Frontal cortex (tissue), 4 donors: Measurements from ENCODE around the gene POU2F1. TPM values are rescaled to one million over a fixed set of nuclear protein-coding genes. Genes with fewer than 3 reads are reported as not detected.
"Not testable (repeated sequence)": the region's sequence is repeated elsewhere in the genome, so short reads cannot be mapped to it uniquely, and the experiment has no call there.

Source experiments
- DNase-seq, 2 donors: peaks; one replicate each; pipeline ENCODE4 v3.0.0; 2012; ENCODE audit warnings: low spot score in 2 of 2
- FAIRE-seq: peaks from 2 replicates; lab custom pipeline; 2012; peaks lifted over from hg19 to GRCh38; lab: Jason Lieb, UNC
- total RNA-seq: library from RNA; depleted of rRNA; stranded (reverse); fragments of >200 nt; gene quantifications from one replicate; pipeline ENCODE4 v1.2.3, GENCODE V29; 2014
- donor health status: control.
- donor health status: control.
- donor health status: control.

Gene POU2F1
- total RNA-seq, 1 donor from 2014 or later, result 19.2 TPM

GRCh38 chr1:167200749-167201148 lies 19.9 kb upstream of the POU2F1 start:
- no peak for DNase-seq
- no peak for FAIRE-seq

GRCh38 chr1:167202049-167202448 lies 18.6 kb upstream of the POU2F1 start:
- no peak for DNase-seq
- FAIRE-seq, result no peak

GRCh38 chr1:167205306-167206050 lies 15.2 kb upstream of the POU2F1 start:
- not testable (repeated sequence) for FAIRE-seq, DNase-seq

- no peak for DNase-seq
- FAIRE-seq, result no peak
Observed at GRCh38 chr1:167206166-167206835, 14.4 kb upstream of the POU2F1 start.

- FAIRE-seq (no peak), DNase-seq (no peak)
Observed at GRCh38 chr1:167207940-167208623, 12.6 kb upstream of the POU2F1 start.

GRCh38 chr1:167208624-167208976 lies 12.1 kb upstream of the POU2F1 start:
- FAIRE-seq, result no peak
- DNase-seq, result no peak

GRCh38 chr1:167209044-167209443 lies 11.6 kb upstream of the POU2F1 start:
- DNase-seq (no peak), FAIRE-seq (no peak)

GRCh38 chr1:167210966-167211674 lies 9.6 kb upstream of the POU2F1 start:
- DNase-seq (no peak), FAIRE-seq (no peak)

GRCh38 chr1:167212025-167212424 lies 8.7 kb upstream of the POU2F1 start:
- FAIRE-seq (no peak), DNase-seq (no peak)

GRCh38 chr1:167216809-167217208 lies 3.9 kb upstream of the POU2F1 start:
- no peak for DNase-seq
- no peak for FAIRE-seq

- no peak for FAIRE-seq
- DNase-seq, result no peak
Observed at GRCh38 chr1:167219194-167219593, 1.5 kb upstream of the POU2F1 start.

GRCh38 chr1:167219646-167220536 lies 795 bp upstream of the POU2F1 start:
- FAIRE-seq, result no peak
- peak; percentile 26 to 28 for DNase-seq

GRCh38 chr1:167221126-167221737 lies 546 bp downstream of the POU2F1 start:
- DNase-seq, result peak in 1 of 2 donors; percentile 44
- FAIRE-seq, result no peak

GRCh38 chr1:167221738-167222610 lies 1.3 kb downstream of the POU2F1 start:
- FAIRE-seq (no peak), DNase-seq (peak in 1 of 2 donors; percentile 35)

- no peak for FAIRE-seq
- no peak for DNase-seq
Observed at GRCh38 chr1:167223144-167224103, 2.7 kb downstream of the POU2F1 start.

GRCh38 chr1:167224734-167225235 lies 4.1 kb downstream of the POU2F1 start:
- FAIRE-seq, DNase-seq: not testable (repeated sequence)

- DNase-seq (no peak), FAIRE-seq (no peak)
Observed at GRCh38 chr1:167225920-167226319, 5.2 kb downstream of the POU2F1 start.
